GM15510 (cell line): Measurements from ENCODE around the gene ZNFX1.

Source experiments
- POLR2A ChIP-seq: IDR thresholded peaks from 3 replicates; pipeline ENCODE4 v1.6.1; 2011; ENCODE audit warnings: borderline replicate concordance; ENCODE audit not compliant: insufficient read length; ENCODE audit errors: extremely low read depth

The ZNFX1 gene

DNA sequence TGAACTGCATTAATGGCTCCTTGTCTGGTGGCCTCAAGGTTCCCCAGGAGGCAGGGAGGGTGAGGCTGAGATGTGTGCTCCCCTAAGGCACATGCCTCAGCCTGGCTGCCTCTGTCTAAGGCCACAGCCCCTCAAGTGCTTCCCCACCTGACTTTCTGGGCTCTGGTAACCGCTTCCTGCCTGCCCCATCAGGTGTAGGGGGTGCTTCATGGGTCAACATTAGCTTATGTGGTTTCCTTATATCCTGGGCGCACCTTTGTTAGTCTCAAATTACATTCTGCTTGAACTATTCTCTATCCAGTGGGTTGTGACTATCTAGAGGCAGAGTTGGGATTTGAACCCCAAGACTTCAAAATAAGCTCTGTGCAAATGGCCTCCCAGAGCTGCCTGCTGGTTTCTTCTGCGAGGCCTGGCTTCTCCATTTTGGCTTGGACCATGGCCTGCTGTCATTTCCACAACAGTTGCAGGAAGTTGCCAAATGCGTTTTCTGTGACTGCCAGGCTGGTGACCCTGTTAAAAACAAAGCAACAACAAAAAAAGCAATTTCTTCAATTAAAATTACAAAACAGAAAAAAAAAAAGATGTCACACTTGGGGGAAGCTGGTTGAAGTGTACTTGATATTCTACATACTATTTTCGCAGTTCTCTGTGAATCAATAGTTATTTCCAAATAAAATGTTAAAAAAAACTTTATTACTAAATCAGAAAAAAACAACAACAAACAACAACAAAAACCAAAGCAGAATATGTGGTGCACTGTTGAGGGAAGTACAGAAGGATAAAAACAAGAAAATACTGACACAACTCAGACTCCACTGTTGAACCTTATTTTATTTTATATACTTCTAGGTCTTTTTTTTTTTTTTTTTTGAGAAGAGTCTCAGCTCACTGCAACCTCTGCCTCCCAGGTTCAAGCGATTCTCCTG is 20.0 kb upstream of the ZNFX1 start:
- no peak for TF ChIP-seq POLR2A

DNA sequence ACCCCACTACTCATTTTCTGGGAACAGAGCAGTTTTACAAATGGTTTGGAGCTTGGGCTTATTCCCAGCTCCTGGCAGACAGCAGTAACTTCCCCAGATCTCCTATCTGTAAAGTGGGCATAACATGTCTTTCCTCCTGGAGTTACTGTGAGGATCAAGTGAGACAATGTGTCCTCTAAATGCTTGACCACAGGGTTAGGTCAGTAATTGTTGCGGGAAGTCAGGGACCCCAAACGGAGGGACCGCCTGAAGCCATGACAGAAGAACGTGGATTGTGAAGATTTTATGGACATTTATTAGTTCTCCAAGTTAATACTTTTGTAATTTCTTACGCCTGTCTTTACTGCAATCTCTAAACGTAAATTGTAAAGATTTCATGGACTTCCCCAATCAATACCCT is 15.3 kb upstream of the ZNFX1 start:
- no peak for TF ChIP-seq POLR2A

DNA sequence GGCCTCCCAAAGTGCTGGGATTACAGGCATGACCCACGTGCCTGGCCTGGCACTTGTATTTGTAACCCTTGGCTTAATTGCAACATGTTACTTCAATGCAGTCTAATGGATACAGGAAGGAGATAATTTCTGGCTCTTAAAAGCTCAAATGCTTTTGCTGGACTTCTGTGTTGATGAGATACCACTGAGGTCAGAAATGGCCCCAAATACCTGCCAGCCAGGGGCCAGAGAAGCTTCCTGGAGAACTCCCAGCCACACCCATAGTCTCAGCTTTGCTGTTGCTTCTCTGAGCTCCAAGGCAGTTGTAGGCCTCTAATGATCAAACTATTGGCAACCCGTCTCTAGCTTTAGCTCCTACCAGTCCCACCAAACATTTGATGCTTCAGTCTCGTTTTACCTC is 14.2 kb upstream of the ZNFX1 start:
- TF ChIP-seq POLR2A: no peak

DNA sequence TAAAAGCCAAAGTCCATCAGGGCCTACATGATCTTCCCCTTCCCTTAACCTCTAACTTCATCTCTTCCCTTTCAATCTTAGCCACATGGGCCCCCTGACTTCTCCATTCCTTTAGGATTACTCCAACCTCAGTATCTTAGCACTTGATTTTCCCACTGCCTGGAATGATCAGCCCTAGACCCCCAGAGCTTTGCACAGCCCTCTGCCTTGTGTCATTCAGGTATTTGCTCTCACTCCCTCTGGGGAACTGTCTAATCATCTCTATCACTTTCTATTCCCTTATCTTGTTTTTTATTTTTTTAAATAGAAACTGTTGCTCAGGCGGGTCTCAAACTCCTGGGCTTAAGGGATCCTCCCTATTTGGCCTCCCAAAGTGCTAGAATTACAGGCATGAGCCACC is 13.3 kb upstream of the ZNFX1 start:
- TF ChIP-seq POLR2A: no peak

DNA sequence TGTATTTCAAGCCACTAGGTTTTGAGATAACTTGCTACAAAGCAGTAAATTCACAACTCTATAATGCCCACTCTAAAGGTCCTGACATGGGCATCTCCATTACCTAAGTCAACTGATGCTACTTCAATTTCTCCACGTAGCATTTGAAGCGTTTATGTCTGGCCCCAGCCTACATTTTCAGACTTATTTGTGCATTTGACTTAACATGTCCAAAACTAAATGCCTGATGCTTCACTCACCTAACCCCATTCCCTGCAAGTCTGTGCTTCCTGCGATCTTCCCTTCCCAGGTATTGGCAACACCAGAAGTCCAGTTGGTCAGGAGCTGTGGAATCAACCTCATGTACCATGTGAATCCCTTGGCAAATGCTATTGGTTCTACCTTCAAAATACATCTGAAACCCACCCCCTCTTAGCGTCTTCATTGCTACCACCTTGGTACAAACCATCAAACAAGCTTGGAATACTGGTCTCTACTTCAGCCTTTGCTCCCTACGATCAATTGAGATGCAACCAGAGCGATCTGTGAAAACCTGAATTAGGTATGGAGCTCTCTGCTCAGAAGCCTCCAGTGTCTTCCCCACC is 12.8 kb upstream of the ZNFX1 start:
- TF ChIP-seq POLR2A: peak; percentile 11

DNA sequence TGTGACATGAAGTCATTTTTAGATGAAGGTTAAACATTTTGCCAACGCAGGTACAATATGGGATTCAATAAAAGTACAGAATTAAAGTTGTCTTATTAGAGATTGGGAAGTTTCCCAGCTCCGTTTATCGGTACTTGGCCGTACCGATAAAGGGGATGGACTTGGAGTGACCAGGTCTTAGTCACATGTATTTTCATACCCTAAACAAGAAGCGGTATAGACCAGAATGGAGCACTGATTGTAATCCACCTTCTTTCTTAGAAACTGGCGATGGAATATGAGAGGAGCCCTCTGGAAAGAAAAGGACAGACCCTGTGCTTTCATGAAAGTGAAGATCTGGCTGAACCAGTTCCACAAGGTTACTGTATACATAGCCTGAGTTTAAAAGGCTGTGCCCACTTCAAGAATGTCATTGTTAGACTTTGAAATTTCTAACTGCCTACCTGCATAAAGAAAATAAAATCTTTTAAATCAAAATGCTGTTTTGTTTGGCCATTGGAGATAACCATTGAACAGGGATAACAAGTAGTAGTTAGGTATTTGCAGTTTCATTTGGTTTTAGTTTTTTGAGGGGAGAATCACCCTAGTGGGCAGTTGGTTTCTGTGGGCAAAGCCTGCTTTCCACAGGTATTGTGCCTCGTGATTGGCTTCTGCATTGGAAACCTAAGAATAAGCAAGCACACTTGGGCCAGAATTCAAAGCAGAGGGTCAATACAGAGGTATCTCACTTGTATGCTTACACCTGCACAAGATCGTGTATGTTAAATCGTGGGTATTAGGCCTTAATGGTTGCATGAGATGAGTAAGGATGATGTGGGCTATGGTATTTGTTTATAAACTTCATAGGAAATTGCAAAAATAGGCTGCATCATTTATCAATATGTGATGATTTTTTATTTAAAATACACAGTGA is 11.2 kb upstream of the ZNFX1 start:
- TF ChIP-seq POLR2A: no peak

DNA sequence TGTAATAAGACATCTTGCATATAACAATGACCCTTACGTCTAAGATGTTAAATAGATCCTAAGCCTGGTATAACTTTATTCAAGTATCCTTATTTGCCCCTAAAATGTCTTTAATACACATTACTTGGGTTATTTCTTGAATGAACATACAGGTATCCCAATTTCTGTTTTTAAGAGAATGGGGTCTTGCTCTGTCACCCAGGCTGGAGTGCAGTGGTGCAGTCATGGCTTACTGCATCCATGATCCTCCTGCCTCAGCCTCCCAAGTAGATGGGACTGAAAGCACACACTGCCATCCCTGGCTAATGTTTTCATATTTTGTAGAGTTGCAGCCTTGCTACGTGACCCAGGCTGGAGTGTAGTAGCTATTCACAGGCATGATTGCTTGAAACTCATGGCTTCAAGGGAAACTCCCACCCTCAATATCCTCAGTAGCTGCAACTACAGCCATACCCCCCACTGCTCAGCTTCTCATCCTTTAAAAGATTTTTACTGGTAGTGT is 10.4 kb upstream of the ZNFX1 start:
- no peak for TF ChIP-seq POLR2A

DNA sequence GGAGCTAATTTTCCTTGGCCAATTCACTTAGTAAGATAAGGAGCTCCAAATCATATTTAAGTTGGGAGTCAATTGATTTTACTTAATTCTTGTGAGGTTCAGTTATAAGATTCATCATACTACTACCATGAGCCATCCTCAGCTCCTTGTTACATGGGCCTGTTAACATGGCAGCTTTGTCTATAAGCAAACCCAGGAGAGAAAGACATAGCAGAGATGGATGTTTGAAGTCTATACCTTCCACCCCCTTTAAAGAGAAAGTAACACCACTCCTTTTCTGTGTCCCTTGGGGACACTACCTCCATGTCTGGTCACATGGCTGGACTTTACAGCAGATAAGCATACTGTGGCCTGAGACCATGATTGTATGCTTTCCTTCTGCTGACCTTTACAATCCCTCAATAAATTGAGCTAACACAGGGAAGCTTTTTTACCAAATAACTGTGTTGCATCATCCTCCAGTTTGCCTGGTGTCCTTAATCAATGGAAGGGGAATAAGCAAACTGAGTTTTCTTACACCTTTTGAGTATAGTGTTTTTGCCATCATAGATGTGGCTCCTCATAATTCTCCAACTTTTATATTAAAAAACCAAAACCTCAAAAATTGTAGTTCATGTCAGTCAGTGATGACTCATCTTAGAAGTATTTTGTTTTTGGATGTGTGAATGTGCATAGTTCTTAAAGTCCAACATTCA is 9.8 kb upstream of the ZNFX1 start:
- peak; percentile 26 for TF ChIP-seq POLR2A

DNA sequence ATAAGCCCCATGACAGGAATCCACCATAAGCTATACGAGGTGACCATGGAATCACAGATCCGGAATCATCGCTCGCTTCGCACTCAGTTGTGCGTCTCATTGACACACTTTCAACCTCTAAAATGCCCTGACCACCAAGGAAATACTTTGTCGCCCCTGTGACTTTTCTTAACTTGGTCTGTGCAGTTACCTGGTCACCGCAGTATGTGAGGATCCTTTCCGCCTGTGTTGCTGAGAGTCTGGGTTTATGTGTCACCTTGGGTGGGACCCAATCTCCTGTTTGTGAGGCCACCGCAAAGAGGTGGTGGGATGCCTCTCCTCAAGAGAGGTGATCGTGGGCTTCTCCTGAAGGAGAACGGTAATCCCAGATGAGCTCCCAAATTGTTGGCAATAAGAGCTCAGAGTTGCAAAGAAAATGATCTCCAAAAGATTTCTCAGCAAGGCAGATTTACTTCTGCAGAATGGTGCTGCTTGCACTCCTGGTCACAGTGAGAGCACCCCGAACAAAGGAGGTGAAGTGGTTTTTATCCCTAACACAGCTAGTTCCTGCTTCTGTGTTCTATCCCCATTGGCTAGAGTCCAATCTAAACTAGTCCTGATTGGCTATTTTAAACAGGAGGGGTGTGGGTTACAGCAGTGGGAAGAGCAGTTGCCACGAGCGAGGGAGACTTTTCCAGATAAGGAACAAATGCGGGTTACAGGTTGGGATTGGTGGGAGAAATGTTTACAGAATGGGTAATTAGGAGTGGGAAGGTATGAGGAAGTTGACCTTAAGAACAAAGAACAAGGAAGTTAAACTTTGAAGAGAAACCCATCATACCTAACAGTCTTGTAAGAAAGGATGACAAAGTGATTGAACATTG is 9.1 kb upstream of the ZNFX1 start:
- TF ChIP-seq POLR2A: no peak

DNA sequence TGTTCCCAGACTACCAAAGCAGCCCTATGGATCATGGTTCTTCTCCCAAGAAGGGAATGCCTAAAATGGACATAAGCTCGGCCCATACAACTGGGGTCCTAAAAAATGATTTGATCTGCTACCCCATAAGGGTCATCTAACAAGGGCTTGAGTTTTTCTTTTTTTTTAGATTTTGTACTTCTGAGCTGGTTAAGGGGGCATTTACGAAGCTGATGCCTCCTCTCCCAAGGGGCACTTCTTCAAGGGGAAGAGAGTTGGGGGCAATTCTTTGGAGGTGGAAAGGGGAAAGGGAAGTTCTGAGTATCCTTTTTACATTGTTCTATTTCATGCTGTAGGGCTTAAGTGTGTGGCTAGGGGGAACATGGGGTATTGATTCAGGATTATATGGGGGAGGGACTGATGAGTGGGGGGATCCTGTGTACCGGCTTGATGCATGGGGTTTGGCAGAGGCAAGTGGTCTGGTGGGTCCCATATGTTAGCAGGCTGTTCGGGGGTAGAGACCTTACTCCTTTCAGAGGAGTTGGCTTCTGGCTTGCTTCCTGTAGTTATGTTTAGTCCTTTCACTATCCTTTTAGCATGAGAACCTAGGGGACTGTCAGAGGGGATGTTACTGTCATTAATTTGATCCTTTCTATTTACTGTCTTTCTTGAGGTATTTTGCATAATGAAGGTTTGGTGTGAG is 8.1 kb upstream of the ZNFX1 start:
- no peak for TF ChIP-seq POLR2A

DNA sequence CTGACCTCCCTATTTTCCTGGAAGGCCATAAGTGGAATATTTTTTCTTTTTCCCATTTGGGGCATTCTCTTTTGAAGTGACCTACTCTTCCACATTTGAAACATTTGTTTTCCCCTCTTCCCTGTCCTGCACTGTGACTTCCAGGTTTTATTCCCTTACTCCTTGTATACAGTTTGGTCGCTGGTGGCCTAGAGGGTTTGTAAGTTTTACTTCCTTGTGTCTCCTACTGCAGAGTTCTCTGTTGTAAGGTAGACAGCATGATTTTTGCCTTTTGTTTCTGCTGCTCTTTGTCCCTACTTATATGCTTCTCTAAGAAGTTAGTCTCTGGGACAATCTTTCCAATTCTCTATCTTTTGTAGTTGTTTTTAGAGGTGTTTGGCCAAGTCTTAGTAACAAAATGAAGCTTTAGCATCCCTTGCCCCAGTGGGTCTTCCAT is 7.4 kb upstream of the ZNFX1 start:
- TF ChIP-seq POLR2A: peak; percentile 30

DNA sequence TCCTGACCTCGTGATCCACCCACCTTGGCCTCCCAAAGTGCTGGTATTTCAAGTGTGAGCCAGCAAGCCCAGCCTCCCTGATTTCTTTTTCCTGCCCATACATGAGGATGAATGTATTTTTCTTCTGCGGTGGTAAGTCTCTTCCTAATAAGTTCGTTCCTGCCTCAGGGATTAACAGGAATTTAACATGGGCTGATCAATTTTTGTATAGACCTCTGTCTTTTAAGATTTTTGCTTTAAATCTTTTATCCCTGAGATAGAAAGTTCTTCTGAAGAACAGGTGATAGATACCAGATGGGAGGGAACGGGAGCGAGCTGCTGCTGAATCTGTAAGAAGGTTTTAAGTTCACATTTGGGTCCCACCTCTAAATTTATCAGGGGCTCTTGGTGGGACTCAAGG is 7.0 kb upstream of the ZNFX1 start:
- TF ChIP-seq POLR2A: no peak

DNA sequence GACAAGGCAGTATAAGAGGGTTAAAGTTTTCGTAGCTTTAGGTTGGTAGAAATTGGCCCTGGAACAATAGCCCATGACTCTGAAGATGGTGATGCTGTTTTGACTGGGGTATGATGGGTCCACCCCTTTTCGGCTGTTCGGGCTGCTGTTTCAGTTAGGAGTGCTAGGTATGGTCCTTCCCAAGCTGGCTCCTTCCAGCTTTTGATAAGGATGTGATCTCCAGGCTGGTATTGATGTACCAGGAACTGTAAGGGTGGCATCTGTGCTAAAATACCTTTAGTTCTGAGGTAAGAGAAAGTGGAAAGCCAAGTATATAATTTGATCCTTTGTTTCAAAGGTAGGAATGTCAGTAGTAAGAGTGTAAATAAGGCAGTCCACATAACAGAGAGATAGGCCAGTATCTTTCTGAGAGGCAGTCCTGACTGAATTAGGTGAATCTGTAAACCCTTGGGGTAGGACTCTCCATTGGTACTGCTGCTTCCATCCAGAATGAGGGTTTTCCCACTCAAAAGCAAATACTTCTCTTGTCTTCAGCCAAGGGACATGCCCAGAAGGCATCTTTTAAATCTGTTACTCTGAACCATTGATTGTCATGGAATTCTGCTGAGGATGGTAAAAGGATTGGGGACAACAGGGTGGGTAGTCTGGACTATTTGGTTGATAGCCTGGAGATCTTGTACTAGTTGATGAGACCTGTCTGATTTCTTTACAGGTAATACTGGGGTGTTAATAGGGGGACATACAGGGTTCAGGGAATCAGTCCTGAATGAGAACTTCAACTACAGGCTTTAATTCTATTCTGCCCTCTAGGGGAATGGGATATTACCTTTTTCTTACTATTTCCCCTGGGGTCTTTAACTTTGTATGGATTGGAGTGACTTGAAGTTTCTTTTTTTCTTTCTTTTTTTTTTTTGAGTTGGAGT is 6.1 kb upstream of the ZNFX1 start:
- TF ChIP-seq POLR2A: no peak
